ENCODE data around the gene NLRP1.
A peak's percentile ranks its signal among the peaks of the same experiment; 100 is the strongest.

Gene NLRP1

DNA sequence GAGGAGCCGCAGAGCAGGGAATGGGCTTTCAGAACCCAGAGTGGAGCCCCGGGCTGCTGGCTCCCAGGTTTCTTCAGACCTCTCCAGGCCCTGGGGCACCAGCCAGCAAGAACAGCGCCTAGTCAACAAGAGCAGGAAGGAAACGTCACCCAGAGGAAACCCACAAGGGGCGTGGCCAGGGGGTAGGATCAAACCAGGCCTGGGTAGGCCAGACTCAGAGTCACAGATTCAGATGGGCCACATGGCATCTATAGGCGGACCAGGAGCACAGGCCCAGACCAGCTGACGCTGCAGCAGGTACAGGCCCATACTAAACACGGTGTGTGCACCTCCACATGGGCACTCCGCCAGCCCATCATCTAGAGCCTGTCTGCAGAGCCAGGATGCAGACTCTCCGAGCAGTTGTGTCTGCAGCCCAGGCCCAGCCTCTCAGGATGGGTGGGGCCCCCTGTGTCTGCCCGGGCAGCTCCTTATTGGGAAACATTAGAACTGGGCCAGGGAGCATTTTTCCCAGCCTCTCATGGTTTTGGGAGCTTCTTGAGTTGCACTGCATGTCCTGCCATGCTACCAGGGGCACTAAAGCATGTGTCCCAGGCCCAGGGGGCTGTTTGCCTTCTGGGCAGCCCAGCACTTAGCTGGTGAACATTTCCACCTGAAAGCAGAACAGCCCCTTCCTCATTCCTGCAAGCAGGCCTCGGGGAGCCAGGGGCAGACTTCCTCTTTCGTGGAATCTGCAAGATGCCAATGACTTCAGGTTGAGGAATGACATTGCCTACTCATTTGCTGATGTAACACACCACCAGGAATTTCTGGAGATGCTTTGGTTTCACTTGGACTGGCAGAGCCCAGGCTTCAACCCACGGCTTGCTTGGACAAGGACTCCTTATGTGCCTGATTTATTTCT, at the start of gene NLRP1:
Gene NLRP1, minus strand, starts transcription at position 127 of the 904 bp plus-strand sequence. CDS start 552 bp downstream, outside the sequence.
- peak; percentile 76 to 79 for DNase-seq (ENCODE audit: low read depth in 2 of 2)

DNA sequence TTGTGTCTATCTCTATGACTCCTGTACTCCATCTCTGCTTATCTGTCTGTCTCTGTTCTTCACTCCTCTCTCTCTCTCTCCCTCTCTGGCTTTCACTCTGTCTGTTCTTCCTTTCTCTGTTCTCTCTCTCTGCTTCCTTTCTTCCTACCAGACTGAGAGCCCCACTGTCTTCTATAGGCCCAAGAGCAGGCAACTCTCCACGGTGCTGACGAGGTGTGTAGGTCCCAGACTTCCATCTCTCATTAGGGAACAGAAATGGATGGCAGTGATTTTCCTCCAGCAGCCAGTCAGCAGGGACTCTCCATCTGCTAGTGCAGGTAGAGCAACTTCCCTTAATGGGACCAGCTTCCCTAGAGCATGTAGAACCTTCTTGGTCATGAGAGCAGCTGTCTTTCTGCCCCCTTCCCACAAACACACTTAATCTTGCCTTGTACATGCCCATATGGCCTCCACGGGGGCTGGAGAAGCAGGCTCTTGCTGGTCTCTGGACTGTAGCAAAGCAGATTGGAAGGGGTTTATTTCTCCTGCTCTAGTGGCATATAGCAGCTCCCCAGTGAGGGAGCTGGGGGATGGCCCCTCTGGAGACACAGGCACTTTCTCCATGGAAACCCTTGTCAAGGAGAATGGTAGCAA, 47.8 kb upstream of the NLRP1 start:
- no peak for DNase-seq (ENCODE audit: low read depth in 2 of 2)

DNA sequence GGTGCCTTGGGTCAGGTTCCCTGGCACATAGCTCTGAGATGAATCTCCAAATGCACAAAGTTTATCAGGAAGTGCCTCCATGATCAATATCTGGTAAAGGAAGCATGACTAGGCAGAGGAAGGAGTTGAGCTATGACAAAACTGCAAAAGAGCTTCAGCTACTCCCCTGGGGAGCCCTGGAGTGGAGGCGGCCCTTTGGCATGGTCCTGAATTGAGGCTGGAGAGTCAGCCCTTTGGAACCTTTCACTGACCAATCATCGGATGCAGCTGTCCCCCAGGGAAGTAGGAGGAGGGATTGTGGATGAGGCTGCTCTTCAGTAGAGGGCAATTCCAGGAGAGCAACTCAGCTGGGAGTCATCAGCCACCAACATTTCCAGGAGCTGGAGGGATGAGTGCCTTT, 46.1 kb upstream of the NLRP1 start:
- DNase-seq (ENCODE audit: low read depth in 2 of 2), result peak in 1 of 2 experiments; percentile 1

DNA sequence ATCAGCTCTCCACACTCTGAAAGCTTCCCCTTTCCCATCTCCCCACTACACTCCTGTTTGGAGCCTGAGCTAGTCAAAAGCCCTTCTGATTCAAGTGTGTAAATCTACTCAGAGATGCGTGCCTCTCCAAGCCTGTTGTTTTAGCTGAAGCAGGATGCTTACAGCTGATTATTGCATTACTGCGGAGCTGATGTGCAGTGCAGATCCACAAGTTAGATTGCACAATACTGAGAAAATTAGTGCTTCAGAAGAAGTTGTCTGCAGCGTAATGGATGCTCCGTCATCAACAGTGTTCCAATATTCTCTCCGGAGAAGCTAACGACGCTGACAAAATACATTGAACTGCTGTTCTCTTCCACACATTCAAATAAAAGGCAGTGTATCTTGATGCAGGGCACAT, 44.8 kb upstream of the NLRP1 start:
- DNase-seq (ENCODE audit: low read depth in 2 of 2), result no peak

DNA sequence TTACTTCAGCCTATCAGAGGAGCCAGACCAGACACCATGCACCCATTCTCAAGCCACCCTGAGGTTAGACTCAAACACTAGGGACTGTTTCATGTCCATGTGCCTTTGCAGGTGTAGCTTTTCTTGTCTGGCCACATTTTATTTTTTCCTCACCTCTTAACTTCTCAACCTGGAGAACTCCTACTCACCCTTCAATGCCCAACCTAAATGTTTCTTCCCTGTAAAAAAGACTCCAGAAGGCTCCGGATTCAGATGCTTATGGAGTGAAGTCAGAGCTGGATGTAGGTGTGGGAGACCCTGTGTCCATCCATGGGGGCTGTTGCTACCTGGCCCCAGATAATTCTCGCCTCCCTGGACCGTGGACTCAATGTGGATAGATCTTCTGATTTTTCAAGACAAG, 44.0 kb upstream of the NLRP1 start:
- no peak for DNase-seq (ENCODE audit: low read depth in 2 of 2)

DNA sequence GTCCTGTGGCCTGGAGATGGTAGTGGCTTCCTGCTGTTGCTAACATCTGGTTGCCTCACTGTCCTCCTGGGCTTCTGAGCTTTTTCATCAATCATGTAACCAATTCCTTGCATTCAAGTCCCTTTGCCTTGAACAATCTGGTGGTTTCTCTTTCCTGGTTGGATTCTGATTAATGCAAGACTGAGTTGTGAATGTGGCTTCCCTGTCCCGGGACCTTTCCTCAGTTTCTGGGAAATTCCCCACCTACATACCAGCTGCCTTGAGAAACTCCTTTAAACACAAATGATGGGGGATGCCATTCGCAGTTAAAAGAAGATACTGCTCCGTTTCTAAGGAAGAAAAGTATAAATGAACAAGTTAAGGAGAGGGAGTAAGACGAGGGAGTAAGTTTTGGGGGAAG, 39.9 kb upstream of the NLRP1 start:
- DNase-seq (ENCODE audit: low read depth in 2 of 2), result no peak

GRCh38 chr17:5621729-5622128, 37.4 kb upstream of the NLRP1 start:
- DNase-seq (ENCODE audit: low read depth in 2 of 2), result no peak

DNA sequence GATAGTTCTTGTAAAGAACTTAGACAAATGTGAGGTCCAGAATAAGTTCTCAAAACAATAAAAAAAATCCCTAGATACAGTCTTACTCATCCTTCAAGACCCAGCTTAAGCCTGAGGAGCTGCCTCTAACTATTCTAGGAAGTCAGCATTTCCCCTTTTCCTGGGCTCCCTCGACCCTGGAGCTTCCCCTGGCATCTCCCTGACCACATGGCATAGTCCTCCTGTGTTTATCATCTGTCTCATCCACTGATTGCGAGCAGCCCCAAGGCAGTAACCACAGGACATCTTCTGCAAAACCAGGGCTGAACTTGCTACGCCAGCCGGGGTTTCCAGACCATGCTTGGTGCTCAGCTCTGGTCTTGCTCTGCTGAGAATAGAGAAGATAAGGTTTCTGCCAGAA, 36.7 kb upstream of the NLRP1 start:
- DNase-seq (ENCODE audit: low read depth in 2 of 2), result no peak

DNA sequence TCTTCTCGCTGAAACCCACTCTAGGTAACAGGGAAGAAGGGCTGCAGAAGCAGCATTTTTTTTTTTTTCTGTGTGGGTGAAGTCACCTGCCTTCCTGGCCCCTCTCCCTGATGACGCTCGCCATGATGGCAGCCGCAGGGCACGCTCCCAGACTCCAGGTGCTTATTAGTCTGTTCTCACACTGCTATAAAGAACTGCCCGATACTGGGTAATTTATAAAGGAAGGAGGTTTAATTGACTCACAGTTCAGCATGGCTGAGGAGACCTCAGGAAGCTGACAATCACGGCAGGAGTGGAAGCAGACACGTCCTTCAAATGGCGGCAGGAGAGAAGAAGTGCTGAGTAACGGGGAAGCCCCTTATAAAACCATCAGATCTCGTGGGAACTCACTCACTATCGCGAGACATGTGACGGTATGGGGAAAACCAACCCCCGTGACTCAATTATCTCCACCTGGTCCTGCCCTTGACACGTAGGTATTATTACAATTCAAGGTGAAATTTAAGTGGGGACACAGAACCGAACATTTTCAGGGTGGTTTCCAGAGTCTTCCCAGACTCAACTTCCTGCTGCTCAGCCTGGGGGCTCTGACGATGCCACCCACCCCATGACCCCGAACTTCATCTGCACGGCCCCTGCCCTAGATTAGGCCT, 34.9 kb upstream of the NLRP1 start:
- DNase-seq (ENCODE audit: low read depth in 2 of 2), result no peak

DNA sequence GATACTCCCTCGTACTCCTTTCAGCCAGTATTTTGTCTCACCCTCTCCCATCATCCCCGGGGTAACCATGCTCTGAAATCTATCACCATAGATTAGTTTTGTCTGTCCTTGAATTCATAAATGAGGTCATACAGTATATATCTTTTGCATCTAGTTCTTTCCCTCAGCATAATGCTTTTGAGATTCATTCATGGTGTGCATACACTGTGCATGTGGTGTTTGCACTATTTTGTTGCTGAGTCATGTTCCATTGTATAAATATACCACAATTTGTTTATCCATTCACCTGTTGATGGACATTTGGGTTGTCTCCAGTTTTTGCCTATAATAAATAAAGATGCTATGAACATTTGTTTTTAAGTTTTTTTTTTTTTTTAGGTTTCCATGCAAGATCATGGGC, 34.2 kb upstream of the NLRP1 start:
- DNase-seq (ENCODE audit: low read depth in 2 of 2), result no peak

DNA sequence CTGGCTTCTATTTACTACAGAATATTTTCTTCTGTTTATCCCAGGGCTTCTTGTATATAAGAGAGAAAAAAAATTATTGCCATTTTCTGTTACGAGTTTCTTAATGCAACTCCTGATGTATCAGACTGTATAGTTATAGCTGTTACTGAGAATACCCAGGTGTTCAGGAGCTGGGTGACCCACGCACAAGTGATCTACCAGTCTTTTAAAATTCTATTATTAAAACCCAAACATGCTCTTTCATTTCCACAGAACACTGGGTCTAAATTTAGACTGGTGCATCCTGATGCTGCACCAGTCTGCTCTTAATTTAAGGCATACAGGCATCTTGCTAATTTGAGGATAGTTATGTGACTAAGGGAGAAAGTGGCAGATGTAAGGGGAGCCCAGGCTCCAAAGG, 31.2 kb upstream of the NLRP1 start:
- no peak for DNase-seq (ENCODE audit: low read depth in 2 of 2)

DNA sequence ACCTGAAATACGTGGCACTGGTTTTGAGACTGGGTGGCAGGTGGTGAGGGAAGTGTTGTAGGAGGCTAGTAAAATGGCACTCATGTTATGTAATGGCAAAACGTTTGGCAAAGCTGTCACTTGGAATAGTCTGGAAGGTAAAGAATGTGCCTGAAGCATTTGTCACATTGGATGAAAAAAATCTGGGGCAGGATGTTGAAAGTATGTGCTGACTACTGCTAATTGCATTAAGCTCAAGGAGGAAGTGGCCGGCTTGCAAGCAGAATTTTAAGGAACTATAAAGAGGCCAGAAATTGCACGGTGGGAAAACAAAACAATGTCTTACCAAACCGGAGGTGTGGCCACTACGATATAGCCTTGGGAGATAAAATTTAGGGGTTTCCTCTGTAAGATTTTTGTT, 26.6 kb upstream of the NLRP1 start:
- DNase-seq (ENCODE audit: low read depth in 2 of 2), result no peak

- DNase-seq (ENCODE audit: low read depth in 2 of 2), result no peak
Measured at GRCh38 chr17:5608399-5609112, 24.2 kb upstream of the NLRP1 start.

DNA sequence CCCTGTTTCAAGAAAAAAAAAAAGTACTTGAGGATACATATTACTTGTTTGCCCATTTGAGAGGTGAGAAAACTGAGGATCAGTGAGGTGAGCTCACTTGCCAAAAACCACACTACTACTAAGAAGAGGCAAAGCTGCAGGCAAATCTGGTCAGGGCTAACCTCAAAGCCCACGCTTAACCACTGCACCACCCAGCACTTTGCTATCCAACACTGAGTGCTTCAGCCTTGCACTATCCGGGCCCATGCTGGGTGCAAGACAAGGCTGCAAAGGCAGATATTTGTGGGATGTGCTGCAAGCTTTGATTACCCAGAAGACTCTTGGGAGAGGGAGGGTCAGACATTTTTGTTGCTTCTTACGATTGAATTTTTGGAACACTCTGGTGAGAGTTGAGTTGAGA, 23.6 kb upstream of the NLRP1 start:
- no peak for DNase-seq (ENCODE audit: low read depth in 2 of 2)

- no peak for DNase-seq (ENCODE audit: low read depth in 2 of 2)
Measured at GRCh38 chr17:5605452-5605851, 21.1 kb upstream of the NLRP1 start.

DNA sequence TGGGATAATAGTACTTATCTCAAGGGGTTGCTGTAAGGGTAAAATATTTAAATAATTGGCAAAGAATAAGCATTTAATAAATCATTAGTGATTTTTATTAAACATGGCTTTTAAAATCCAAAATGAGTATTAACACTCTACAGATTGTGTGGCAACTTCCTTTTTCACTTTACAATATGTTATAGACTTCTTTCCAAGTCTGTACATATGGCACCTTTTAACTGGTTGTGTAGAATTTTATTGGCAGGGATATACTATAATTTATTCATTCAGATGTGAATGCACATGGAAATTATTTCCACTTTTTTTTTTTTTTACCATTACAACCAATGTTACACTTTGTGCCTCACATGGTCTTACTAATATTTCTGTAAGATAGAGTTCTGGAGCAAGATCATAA, 15.7 kb upstream of the NLRP1 start:
- no peak for DNase-seq (ENCODE audit: low read depth in 2 of 2)

DNA sequence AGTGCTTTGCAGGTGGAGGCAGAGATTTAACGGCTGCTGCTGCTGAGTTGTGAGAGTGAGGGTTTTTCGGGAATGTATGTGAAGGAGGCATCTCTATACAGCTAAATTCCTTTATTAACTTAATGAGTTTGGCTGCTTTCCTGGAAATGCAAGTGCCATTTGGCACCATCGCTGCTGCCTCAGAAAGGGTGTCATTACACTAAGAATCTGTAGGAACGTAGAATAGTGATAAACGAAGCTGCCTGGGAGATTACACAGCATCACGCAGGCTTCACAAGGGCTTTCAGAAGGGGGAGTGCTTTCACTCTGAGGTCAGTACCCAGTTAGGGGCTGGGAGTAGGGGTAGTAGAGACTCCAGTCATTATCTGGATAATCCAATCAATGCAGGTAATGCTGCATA, 14.1 kb upstream of the NLRP1 start:
- DNase-seq (ENCODE audit: low read depth in 2 of 2), result no peak

DNA sequence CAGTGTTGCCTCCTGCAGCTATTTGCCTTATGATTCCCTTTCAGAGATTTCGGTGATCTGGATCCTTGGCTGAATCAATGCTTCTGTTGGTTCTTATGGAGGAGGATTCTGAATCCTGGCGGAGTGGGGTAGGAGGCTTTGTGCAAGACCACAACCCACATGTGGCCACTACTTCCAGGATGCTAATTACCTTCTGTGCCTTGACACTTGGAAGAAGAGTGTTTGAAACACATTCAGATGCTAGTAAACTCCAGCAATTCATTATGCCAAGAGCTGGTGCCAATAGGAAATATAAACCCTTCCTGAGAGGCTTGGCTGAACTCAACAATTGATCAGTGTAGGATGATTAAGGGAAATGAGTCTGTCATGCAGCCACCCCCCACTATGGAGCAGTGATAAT, 12.1 kb upstream of the NLRP1 start:
- DNase-seq (ENCODE audit: low read depth in 2 of 2), result no peak

GRCh38 chr17:5595831-5596230, 11.5 kb upstream of the NLRP1 start:
- DNase-seq (ENCODE audit: low read depth in 2 of 2), result no peak

- peak in 1 of 2 experiments; percentile 26 for DNase-seq (ENCODE audit: low read depth in 2 of 2)
Measured at GRCh38 chr17:5592382-5592781, 8.1 kb upstream of the NLRP1 start.

- DNase-seq (ENCODE audit: low read depth in 2 of 2), result no peak
Measured at GRCh38 chr17:5591966-5592365, 7.7 kb upstream of the NLRP1 start.

GRCh38 chr17:5588584-5588983, 4.3 kb upstream of the NLRP1 start:
- no peak for DNase-seq (ENCODE audit: low read depth in 2 of 2)

All from fibroblast of skin of left quadriceps (primary cell).